CD4-positive, alpha-beta T cell treated with Interleukin-17A for 1 hour (primary cell): Measurements from ENCODE around the gene FOXJ3.

Source experiments
- DNase-seq: peaks from one replicate; pipeline ENCODE4 v3.0.0-alpha.2; 2020

Gene FOXJ3

GRCh38 chr1:42183210-42183956 is 151.7 kb downstream of the FOXJ3 start:
- no peak for DNase-seq

GRCh38 chr1:42181687-42182086 is 153.3 kb downstream of the FOXJ3 start:
- DNase-seq: no peak

GRCh38 chr1:42179900-42180329 is 155.1 kb downstream of the FOXJ3 start:
- no peak for DNase-seq

GRCh38 chr1:42179275-42179674 is 155.8 kb downstream of the FOXJ3 start:
- no peak for DNase-seq

- DNase-seq: no peak
These were observed 156.8 kb downstream of the FOXJ3 start for GRCh38 chr1:42178249-42178648.

GRCh38 chr1:42177541-42177981 is 157.5 kb downstream of the FOXJ3 start:
- no peak for DNase-seq

- DNase-seq: peak; percentile 49
These were observed 158.0 kb downstream of the FOXJ3 start for GRCh38 chr1:42176902-42177519.

- DNase-seq: no peak
These were observed 159.6 kb downstream of the FOXJ3 start for GRCh38 chr1:42175314-42176054.

GRCh38 chr1:42173961-42174735 is 160.9 kb downstream of the FOXJ3 start:
- no peak for DNase-seq

- peak; percentile 64 for DNase-seq
These were observed 161.7 kb downstream of the FOXJ3 start for GRCh38 chr1:42173155-42173933.

- no peak for DNase-seq
These were observed 162.5 kb downstream of the FOXJ3 start for GRCh38 chr1:42172381-42173133.

GRCh38 chr1:42171679-42172266 is 163.3 kb downstream of the FOXJ3 start:
- DNase-seq: no peak

GRCh38 chr1:42170779-42171621 is 164.0 kb downstream of the FOXJ3 start:
- no peak for DNase-seq

GRCh38 chr1:42168763-42169162 is 166.3 kb downstream of the FOXJ3 start:
- DNase-seq: no peak

GRCh38 chr1:42168391-42168670 is 166.7 kb downstream of the FOXJ3 start:
- no peak for DNase-seq

- no peak for DNase-seq
These were observed 167.2 kb downstream of the FOXJ3 start for GRCh38 chr1:42167611-42168390.

GRCh38 chr1:42165511-42166210 is 169.4 kb downstream of the FOXJ3 start:
- no peak for DNase-seq

- no peak for DNase-seq
These were observed 170.2 kb downstream of the FOXJ3 start, which contains the start of gene GUCA2A for GRCh38 chr1:42164551-42165420. Gene GUCA2A (minus strand): TSS chr1:42164745. CDS start chr1:42164712, 33 bp downstream.
